ENCODE results near the gene MRPL19.

The MRPL19 gene

DNA sequence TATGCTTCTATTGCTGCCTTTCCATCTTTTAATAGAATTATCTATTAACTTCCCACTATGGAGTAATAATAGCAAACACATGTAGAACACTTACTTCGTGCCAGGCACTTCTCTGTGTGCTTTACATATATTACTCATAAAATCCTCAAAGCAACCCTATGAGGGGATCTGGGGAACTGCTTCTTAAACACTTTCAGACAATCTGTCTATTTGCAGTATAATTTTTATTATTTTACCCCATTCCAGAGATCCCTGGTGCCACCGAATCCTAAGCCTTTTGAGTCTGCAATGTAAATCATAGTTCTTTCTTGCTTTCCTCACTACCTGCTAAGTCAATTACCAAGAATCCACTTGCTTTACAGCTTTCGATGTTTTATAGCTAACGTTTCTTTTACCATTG, 89.7 kb downstream of the MRPL19 start:
- no peak for DNase-seq (ENCODE audit: low spot score)

DNA sequence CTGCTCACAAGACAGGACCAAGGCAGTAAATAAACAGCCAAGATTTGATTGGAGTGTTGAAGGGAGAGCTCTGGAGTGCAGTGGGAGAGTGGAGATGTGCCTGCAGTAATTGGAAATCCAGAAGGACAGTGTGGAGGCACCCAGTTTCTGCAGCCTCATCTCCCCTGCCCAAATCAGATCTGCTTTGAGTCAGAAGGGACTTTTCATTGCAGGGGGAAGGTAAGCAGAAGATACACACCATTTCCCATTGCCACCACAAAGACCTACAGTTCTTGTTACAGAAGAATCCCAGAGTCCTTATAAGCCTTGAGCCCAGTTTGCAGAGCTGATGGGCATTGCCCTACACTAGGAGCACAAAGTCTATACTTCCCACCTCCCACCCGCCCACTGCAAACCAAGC, 91.4 kb downstream of the MRPL19 start:
- DNase-seq (ENCODE audit: low spot score): no peak

All from kidney tubule cell (primary cell).